ENCODE results near the gene RAPGEFL1.
"Not testable (repeated sequence)": the region's sequence is repeated elsewhere in the genome, so short reads cannot be mapped to it uniquely, and the experiment has no call there.

RAPGEFL1 gene, protein sequence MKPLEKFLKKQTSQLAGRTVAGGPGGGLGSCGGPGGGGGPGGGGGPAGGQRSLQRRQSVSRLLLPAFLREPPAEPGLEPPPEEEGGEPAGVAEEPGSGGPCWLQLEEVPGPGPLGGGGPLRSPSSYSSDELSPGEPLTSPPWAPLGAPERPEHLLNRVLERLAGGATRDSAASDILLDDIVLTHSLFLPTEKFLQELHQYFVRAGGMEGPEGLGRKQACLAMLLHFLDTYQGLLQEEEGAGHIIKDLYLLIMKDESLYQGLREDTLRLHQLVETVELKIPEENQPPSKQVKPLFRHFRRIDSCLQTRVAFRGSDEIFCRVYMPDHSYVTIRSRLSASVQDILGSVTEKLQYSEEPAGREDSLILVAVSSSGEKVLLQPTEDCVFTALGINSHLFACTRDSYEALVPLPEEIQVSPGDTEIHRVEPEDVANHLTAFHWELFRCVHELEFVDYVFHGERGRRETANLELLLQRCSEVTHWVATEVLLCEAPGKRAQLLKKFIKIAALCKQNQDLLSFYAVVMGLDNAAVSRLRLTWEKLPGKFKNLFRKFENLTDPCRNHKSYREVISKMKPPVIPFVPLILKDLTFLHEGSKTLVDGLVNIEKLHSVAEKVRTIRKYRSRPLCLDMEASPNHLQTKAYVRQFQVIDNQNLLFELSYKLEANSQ

DNA sequence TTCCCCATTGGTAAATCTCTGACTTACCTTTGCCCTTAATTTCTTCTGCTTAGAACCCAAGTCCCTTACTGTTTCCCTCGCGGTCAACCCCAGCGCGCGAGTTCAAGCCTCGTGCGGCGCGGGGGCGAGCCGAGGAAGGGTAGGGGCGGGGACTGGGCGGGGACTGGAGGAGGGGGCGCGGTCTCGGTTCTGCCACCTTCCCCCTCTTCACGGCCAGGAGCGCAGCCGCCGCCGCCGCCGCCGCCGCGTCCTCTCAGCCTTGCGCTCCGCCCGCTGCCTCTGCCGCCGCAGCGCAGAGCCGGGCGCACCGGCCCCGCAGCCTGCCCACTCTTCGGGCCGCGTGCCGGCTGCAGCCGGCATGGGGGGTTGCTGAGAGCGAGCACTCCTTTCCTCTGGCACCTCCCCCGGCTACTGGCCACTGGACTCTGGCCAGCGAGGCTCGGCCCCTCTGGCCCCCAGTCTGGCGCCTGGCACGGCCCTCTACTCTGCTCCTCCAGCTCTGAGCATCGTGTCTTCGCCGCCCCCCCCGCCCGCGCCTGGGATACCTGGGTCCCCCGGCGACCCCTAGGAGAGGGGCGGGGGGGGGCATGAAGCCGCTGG, at the start of gene RAPGEFL1:
RAPGEFL1 (plus strand) TSS at position 196 of the 600 bp plus-strand sequence; CDS start at position 588, 392 bp downstream.
- DNase-seq: peak; percentile 67

DNA sequence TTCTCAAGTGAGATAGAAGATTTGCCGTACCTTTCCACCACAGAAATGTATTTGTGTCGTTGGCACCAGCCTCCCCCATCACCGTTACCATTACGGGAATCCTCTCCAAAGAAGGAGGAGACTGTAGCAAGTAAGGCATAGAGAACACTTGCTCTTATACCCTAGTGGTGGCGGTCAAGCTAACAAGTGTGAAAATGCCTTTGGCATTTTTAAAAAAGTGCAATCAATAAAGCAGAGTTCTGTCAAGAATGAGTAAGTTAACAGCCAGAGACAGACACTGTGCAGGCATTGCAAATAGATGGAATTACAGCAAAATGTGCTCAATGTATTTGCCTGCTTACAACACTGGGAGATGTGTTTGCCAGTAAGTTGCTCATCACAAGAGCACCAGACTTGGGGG, 47.8 kb upstream of the RAPGEFL1 start:
- DNase-seq: no peak

DNA sequence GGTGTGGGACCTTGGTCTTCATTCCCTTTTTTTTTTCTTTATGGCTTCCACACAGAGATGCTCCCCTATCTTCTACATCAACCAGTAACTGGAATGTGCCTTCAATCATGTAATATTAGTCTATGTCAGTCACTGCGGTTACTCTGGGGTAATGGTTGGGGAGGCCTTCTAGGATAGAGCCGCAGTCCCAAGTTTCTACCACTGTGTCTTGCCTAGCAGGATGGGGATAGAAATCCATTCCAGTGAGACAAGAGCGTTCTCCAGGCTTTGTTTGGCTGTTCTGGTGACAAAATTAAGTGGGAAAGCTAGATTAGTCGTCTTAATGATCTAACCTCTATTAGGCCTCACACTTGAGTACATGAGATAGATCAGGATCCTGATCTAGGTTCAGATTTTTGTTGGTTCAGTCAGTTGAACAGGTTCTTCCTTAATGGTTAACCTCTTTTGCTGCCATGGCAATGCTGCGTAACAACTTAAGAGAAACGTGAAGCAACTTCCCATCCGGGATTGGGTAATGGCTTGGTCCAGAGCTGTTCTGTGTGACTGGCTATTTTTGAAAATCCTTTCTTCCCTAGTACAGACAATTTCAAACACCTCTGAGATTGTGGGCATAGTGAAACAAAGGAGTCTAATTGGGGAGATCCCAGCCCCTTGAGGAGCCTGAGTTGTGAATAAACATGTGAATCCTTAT, 46.8 kb upstream of the RAPGEFL1 start:
- no peak for DNase-seq

DNA sequence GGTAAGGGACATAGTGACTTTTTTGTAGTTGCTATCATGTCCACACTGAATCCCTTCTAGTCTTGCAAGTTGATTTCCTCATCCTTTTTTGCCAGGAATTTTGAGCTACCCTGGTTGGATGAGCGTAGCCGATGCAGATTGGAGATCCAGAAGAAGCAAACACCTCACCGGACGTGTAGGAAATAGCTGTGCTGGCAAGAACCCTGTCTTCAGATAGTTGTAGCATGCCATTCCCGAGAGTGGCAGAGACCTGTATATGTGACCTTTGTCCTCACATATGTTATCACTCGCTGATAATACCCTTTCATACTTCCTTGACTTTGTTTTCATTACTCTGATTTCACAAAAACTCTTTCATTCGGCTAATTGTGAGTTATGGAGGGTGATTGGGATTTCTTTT, 43.1 kb upstream of the RAPGEFL1 start:
- DNase-seq: no peak

DNA sequence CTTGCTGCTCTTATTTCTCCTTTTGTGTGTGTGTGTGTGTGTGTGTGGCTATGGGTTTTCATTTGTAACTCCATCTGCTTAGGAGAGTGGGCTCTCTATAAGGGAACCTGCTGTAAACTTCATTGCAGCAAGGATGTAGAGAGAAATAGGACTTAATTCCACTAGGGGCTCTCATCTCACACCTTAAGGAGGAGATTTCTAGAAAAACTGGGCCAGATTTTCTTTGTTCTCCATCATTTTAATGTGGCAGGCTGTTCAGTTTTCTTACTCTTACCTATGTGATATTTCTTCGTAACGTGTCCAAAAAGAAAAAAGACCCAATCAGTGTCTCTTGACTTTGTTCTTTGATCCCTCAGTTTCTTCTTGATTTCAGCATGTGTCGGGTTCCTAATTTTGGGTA, 41.5 kb upstream of the RAPGEFL1 start:
- DNase-seq: no peak

DNA sequence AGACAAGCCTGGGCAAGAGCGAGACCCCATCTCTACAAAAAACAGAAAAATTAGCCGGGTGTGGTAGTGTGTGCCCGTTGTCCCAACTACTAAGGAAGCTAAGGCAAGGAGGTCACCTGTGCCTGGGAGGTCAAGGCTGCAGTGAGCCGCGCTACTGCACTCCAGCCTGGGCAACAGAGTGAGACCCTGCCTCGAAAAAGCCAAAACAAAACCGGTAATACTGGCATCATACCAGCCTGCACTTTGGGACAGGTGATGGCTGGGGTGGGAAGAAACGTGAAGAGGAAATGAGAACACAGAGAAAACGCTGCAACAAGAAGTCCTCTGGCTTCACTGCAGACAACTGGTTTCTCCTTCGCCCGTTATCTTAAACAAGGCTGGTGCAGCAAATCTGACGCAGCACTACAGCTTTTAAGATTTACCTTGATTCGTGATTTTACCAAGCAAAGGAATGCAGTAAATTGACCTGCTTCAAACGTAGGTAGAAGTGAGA, 37.7 kb upstream of the RAPGEFL1 start:
- DNase-seq: no peak

DNA sequence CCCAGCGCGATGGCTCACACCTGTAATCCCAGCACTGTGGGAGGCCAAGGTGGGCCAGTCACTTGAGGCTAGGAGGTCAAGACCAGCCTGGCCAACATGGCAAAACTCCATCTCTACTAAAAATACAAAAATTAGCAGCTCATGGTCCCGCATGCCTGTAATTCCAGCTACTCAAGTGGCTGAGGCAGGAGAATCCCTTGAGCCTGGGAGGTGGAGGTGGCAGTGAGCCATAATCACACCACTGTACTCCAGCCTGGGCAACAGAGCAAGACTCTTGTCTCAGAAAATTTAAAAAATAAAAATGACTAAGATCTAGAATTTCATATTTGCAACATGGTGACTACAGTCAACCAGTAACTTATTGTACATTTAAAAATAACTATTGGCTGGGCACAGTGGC, 34.1 kb upstream of the RAPGEFL1 start:
- DNase-seq: not testable (repeated sequence)

DNA sequence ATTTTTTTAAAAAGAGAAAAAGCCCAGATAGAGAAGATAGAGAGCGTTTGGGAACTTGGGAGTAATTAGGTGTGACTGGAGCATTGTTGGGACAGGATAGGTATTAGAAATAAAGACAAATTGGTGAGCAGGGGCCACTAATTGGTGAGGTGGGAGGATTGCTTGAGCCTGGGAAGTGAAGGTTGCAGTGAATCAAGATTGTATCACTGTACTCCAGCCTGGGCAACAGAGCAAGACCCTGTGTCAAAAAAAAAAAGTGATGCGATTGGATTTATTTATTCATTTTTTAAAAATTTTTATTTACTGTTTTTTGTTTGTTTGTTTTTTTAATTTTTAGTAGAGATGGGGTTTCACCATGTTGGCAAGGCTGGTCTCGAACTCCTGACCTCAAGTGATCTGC, 31.8 kb upstream of the RAPGEFL1 start:
- no peak for DNase-seq

DNA sequence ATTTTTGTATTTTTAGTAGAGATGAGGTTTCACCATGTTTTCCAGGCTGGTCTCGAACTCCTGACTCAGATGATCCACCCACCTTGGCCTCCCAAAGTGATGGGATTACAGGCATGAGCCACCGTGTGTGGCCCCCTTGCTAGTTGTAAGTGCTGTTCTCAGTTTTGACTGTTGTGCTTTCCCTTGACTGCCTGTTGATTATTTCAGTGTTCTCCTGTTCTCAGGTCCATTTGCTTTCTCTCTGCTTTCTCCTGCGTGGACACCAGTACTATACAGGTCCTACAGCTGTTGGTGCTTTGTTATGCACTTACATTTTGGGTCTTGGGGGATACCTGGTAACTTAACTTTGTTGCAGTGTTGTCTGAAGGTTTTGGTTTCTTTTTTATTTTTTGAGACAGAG, 28.7 kb upstream of the RAPGEFL1 start:
- DNase-seq: no peak

DNA sequence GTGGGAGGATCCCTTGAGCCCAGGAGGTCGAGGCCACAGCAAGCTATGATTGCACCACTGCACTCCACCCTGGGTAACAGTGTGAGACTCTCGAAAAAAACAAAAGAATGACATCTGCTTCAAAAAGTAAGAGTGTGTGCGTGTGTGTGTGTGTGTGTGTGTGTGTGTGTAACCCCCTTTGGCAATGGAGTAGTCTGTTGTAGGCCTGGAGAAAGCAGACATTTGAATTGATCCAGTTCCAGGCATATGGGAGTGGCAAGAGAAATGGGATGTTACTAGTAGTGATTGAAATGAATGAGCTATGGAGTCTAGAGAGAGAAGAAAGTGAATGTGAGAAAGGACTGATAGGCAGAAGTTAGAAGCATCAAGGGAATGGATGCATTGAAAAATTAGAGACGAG, 27.0 kb upstream of the RAPGEFL1 start:
- no peak for DNase-seq

DNA sequence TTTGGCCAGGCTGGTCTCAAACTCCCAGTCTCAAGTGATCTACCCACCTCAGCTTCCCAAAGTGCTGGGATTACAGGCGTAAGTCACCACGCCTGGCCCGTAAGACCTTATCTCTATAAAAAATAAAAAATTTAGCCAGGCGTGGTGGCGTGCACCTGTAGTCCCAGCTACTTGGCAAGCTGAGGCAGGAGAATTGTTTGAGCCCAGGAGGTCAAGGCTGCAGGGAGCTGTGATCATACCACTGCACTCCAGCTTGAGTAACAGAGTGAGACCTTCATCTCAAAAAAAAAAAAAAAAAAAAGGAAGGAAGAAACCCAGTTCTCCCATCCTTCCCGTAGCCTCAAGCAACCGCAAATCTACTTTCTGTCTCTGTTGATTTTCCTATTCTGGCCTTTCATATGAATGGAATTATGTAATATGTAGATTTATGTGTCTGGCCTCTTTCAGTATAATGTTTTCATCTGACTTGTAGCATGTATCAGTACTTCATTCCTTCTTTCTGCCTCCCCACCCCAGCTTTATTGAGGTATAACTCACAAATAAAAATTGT, 25.8 kb upstream of the RAPGEFL1 start:
- DNase-seq: no peak

DNA sequence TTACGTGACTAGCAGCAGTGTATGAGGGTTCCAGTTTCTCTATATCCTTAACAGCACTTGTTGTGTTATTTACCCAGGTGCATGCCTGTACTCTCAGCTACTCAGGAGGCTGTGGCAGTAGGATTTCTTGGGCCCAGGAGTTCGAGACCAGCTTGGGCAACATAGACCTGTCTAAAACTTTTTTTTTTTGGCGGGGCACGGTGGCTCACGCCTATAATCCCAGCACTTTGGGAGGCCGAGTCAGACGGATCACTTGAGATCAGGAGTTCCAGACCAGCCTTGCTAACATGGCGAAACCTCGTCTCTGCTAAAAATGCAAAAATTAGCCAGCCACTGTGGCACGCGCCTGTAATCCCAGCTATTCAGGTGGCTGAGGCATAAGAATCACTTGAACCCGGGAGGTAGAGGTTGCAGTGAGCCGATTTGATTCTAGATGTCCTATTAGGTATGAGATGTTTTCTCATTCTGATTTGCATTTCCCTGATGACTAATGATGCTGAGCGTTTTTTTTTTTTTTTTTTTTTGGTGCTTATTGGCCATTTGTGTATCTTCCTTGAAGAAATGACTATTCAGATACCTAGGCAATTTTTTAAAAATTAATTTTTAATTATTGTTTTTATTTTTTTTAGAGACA, 23.6 kb upstream of the RAPGEFL1 start:
- DNase-seq: no peak

DNA sequence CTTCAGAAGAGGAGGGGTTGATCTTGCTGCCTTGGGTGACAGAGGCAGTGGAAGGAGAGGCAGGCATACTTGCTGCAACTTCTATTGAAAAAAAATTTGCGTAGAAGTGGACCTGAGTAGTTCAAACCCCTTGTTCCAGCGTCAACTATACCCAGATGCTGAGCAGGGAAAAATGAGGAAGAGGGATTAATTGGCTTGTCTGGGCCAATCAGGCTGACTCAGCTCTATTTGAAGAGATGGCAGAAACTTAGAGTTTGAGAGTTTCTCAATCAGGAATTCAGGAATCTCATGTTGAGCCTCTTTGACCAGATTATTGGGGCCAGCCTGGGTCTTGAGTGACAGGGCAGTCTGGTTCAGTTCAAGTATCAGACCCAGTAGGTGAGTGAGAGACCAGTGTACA, 19.3 kb upstream of the RAPGEFL1 start:
- DNase-seq: no peak

DNA sequence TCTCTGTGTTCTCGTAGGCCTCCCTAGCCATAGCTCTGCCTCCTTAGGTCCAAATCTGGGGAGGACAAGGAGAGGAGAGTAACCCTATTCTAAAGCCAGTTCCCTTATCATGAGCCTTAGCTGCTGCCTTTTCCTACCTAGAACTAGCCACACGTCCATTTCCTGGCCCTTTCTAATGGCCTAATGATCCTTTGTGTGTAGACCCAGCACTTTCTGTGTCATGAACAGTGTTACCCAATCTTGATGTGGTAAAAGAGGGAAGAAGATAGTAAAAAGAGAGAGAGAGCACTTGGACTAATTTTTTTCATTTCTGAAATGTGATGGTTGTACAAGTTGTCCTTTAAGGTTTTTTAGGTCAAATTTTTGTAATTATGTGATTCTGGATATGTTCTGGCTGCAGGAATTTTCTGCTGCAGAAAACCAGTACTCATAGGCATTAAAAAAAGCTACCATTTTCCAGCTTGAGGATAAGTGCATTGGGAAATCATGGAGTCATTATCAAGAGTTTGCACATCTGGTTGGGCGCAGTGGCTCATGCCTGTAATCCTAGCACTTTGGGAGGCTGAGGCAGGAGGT, 18.7 kb upstream of the RAPGEFL1 start:
- no peak for DNase-seq

DNA sequence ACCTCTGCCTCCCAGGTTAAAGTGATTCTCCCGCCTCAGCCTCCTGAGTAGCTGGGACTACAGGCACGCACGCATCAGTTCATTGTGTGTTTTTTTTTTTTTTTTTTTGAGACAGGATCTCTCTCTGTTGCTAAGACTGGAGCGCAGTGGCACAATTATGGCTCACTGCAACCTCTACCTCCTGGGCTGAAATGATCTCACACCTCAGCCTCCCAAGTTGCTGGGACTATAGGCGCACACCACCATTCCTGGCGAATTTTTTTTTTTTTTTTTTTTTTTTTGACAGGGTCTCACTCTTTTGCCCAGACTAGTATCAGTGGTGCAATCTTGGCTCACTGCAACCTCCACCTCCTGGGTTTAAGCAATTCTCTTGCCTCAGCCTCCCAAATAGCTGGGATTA, 17.8 kb upstream of the RAPGEFL1 start:
- DNase-seq: no peak

DNA sequence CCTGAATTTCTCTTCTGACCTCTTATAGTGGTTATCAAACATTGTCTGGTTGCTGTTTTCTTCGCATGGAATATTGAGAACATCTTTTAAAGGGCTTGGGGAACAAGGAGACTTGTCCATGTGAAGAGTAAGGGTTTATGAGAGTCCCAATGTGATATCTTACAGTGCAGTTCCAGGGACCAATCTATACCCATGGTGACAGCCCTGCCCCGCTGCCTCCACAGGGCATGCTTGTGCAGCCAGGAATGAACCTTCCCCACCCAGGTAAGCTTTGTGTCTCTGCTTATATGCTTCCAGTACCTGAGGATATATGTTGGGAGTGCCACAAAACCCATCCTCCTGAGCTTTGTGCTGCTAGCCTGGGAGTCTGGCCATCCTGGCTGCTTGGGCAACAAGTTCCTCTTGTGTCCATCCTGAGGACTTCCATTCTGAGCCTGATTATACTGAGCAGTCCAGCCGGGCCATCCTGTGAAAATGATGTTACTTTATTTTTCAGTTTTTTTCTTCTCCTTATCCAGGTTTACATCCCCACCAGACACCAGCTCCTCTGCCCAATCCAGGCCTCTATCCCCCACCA, 9.5 kb upstream of the RAPGEFL1 start:
- DNase-seq: no peak

DNA sequence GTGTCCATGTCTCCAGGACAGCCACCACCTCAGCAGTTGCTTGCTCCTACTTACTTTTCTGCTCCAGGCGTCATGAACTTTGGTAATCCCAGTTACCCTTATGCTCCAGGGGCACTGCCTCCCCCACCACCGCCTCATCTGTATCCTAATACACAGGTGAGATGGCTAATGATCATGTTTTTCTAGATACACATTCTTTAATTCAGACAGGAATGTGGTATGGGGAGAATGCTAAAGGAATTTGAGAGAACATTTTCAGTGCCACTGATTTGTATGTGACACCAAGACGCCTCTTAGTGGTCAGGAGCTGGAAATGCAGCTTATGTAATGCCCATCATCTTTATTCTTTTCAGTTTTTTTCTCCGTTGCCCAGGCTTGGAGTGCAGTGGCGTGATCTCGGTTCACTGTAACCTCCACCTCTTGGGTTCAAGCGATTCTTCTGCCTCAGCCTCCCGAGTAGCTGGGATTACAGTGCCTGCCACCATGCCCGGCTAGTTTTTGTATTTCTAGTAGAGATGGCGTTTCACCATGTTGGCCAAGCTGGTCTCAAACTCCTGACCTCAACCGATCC, 8.9 kb upstream of the RAPGEFL1 start:
- peak; percentile 70 for DNase-seq

DNA sequence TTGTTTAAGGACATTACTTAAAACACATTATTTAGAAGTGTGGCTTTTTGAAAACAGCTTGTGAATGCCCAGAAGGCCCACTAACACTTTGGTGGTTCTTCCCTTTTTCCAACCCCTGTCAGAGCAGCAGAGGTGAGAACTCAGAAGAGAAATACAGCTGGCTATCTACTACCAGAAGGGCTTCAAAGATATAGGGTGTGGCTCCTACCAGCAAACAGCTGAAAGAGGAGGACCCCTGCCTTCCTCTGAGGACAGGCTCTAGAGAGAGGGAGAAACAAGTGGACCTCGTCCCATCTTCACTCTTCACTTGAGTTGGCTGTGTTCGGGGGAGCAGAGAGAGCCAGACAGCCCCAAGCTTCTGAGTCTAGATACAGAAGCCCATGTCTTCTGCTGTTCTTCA, 6.9 kb upstream of the RAPGEFL1 start:
- DNase-seq: no peak

DNA sequence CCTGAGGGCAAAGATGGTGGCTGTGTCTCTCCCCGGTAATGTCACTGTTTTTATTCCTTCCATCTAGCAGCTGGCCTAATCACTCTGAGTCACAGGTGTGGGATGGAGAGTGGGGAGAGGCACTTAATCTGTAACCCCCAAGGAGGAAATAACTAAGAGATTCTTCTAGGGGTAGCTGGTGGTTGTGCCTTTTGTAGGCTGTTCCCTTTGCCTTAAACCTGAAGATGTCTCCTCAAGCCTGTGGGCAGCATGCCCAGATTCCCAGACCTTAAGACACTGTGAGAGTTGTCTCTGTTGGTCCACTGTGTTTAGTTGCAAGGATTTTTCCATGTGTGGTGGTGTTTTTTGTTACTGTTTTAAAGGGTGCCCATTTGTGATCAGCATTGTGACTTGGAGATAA, 5.5 kb upstream of the RAPGEFL1 start:
- no peak for DNase-seq

DNA sequence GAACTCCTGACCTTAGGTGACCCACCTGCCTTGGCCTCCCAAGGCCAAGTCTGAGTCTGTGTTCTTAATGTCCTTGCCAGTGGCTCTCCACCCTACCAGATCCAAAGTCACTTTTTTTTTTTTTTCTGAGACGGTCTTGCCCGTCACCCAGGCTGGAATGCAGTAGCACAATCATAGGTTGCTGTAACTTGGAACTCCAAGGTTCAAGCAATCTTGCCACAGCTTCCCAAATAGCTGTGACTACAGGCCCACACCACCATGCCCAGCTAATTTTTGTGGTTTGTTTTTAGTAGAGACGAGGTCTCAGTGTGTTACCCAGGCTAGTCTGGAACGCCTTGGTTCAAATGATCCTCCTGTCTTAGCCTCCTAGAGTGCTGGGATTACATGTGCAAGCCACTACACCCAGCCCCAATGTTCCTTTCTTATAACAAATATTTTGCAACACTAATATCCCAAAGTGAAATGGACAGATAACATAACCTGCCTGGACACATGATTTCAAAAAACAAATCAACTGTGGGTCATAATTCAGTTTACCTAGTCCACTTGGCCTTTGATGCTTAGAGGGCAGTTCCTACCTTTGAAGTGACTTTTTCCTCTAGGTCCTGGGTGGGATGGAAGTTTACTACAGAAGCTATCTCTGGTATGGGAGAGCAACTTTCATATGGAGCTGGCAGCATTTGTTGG, 4.0 kb upstream of the RAPGEFL1 start:
- DNase-seq: no peak

DNA sequence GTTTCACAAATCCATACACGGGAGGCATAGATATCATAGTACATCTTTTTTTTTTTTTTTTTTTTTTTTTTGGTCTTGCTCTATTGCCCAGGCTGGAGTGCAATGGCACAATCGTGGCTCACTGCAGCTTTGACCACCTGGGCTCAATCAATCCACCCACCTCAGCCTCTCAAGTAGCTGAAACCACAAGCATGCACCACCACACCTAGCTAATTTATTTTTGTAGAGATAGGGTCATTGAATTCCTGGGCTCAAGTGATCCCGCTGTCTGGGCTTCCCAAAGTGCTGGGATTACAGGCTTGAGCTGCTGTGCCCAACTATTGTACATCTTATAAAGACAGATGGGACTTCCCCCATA, 3.5 kb upstream of the RAPGEFL1 start:
- DNase-seq: no peak
